Activated CD4-positive, CD25-positive, alpha-beta regulatory T cell treated with anti-CD3 and anti-CD28 coated beads, Interleukin-2, amount 50 U/mL, for 72 hours (primary cell): Measurements from ENCODE around the gene ZNF212.
"Not testable (repeated sequence)": the region's sequence is repeated elsewhere in the genome, so short reads cannot be mapped to it uniquely, and the experiment has no call there.

Experiments used
- DNase-seq: peaks from one replicate; pipeline ENCODE4 v3.0.0; 2021

ZNF212 gene

GRCh38 chr7:149255174-149255573 is 15.7 kb downstream of the ZNF212 start:
- no peak for DNase-seq

- DNase-seq: no peak
These were observed 17.1 kb downstream of the ZNF212 start for GRCh38 chr7:149256568-149256967.

GRCh38 chr7:149257146-149257545 is 17.7 kb downstream of the ZNF212 start:
- no peak for DNase-seq

- DNase-seq: no peak
These were observed 21.9 kb downstream of the ZNF212 start for GRCh38 chr7:149261316-149261828.

- peak; percentile 87 for DNase-seq
These were observed 22.6 kb downstream of the ZNF212 start, which contains the start of gene ZNF783 for GRCh38 chr7:149261829-149262617. Gene ZNF783, plus strand, starts transcription at chr7:149262196. Its CDS starts 138 bp downstream, at chr7:149262334.

GRCh38 chr7:149266451-149266850 is 27.0 kb downstream of the ZNF212 start:
- no peak for DNase-seq

GRCh38 chr7:149267733-149268132 is 28.3 kb downstream of the ZNF212 start:
- DNase-seq: no peak

GRCh38 chr7:149274424-149274823 is 35.0 kb downstream of the ZNF212 start:
- DNase-seq: not testable (repeated sequence)

GRCh38 chr7:149277871-149278270 is 38.4 kb downstream of the ZNF212 start:
- DNase-seq: no peak

- no peak for DNase-seq
These were observed 38.9 kb downstream of the ZNF212 start for GRCh38 chr7:149278396-149278795.

GRCh38 chr7:149279111-149279743 is 39.8 kb downstream of the ZNF212 start:
- DNase-seq: no peak

- DNase-seq: no peak
These were observed 40.7 kb downstream of the ZNF212 start for GRCh38 chr7:149280151-149280550.

- DNase-seq: no peak
These were observed 41.4 kb downstream of the ZNF212 start for GRCh38 chr7:149280661-149281507.

- peak; percentile 27 for DNase-seq
These were observed 42.3 kb downstream of the ZNF212 start for GRCh38 chr7:149281508-149282330.

- DNase-seq: no peak
These were observed 42.8 kb downstream of the ZNF212 start for GRCh38 chr7:149282331-149282655.

GRCh38 chr7:149283321-149283720 is 43.9 kb downstream of the ZNF212 start:
- no peak for DNase-seq

GRCh38 chr7:149284343-149284742 is 44.9 kb downstream of the ZNF212 start:
- no peak for DNase-seq

GRCh38 chr7:149284850-149285585 is 45.6 kb downstream of the ZNF212 start:
- peak; percentile 97 for DNase-seq

GRCh38 chr7:149285603-149286002 is 46.2 kb downstream of the ZNF212 start:
- DNase-seq: no peak

- no peak for DNase-seq
These were observed 47.5 kb downstream of the ZNF212 start for GRCh38 chr7:149286811-149287400.

GRCh38 chr7:149287622-149288021 is 48.2 kb downstream of the ZNF212 start:
- no peak for DNase-seq
